ENCODE data around the gene FTO.

- no peak for TF ChIP-seq CTCF (IDR thresholded peaks at IDR 0.05)
- TF ChIP-seq POLR2A (IDR thresholded peaks at IDR 0.05) = no peak
- TF ChIP-seq POLR2AphosphoS5 (IDR thresholded peaks at IDR 0.05) = no peak
Observed at GRCh38 chr16:54040480-54040879, 336.5 kb downstream of the FTO start.
